H9 (cell line): ENCODE data around the gene TMEM131. TPM values are rescaled to one million over a fixed set of nuclear protein-coding genes. Genes with fewer than 3 reads are reported as not detected.

Source experiments
- DNase-seq: peaks from one replicate; pipeline ENCODE4 v3.0.0-alpha.2; 2017
- H2AFZ ChIP-seq: one replicate; pipeline ENCODE4 v1.6.1; 2013; ENCODE audit warnings: mild to moderate bottlenecking, low read length, control low read depth, moderate library complexity
- H2AK5ac ChIP-seq: 2 replicates; pipeline ENCODE4 v1.6.1; 2013; ENCODE audit warnings: low read length, control low read depth, mixed read lengths; ENCODE audit not compliant: insufficient read length
- H2BK120ac ChIP-seq: one replicate; pipeline ENCODE4 v1.6.1; 2013; ENCODE audit warnings: low read depth, mild to moderate bottlenecking, low read length, control low read depth, inconsistent platforms; ENCODE audit not compliant: poor library complexity, severe bottlenecking
- H2BK12ac ChIP-seq: 2 replicates; pipeline ENCODE4 v1.6.1; 2013; ENCODE audit warnings: low read length, control low read depth, mixed read lengths, low read depth; ENCODE audit not compliant: insufficient read length
- H2BK15ac ChIP-seq: 2 replicates; pipeline ENCODE4 v1.6.1; 2013; ENCODE audit warnings: low read depth, low read length, control low read depth
- H2BK20ac ChIP-seq: one replicate; pipeline ENCODE4 v1.6.1; 2013; ENCODE audit warnings: low read depth, mild to moderate bottlenecking, low read length, control low read depth, inconsistent platforms; ENCODE audit not compliant: poor library complexity, severe bottlenecking
- H2BK5ac ChIP-seq: 2 replicates; pipeline ENCODE4 v1.6.1; 2013; ENCODE audit warnings: low read length, control low read depth, mixed read lengths; ENCODE audit not compliant: insufficient read length
- H3K14ac ChIP-seq: 2 replicates; pipeline ENCODE4 v1.6.1; 2013; ENCODE audit warnings: low read length, control low read depth; ENCODE audit not compliant: insufficient read depth
- H3K18ac ChIP-seq: 2 replicates; pipeline ENCODE4 v1.6.1; 2013; ENCODE audit warnings: low read depth, mild to moderate bottlenecking, mixed read lengths, low read length, control low read depth; ENCODE audit not compliant: insufficient read length
- H3K23ac ChIP-seq: 2 replicates; pipeline ENCODE4 v1.6.1; 2013; ENCODE audit warnings: low read length, control low read depth, mixed read lengths, low read depth; ENCODE audit not compliant: insufficient read length
- H3K23me2 ChIP-seq: 2 replicates; pipeline ENCODE4 v1.6.1; 2013; ENCODE audit warnings: low read depth, mild to moderate bottlenecking, mixed read lengths, low read length, control low read depth; ENCODE audit not compliant: insufficient read length, poor library complexity, severe bottlenecking
- H3K27ac ChIP-seq: 2 replicates; pipeline ENCODE4 v1.5.1; 2013; ENCODE audit warnings: low read length, control low read depth, mixed read lengths, low read depth; ENCODE audit not compliant: insufficient read length
- H3K27me3 ChIP-seq: 2 replicates; pipeline ENCODE4 v1.6.1; 2013; ENCODE audit warnings: low read length, control low read depth, inconsistent platforms; ENCODE audit not compliant: insufficient read depth
- H3K4ac ChIP-seq: 2 replicates; pipeline ENCODE4 v1.6.1; 2013; ENCODE audit warnings: low read depth, mild to moderate bottlenecking, control low read depth, inconsistent platforms, low read length, moderate library complexity
- H3K4me1 ChIP-seq: 2 replicates; pipeline ENCODE4 v1.6.1; 2013; ENCODE audit warnings: low read length, control low read depth, inconsistent platforms; ENCODE audit not compliant: insufficient read depth
- H3K4me2 ChIP-seq: 2 replicates; pipeline ENCODE4 v1.6.1; 2013; ENCODE audit warnings: low read length, control low read depth, mixed read lengths; ENCODE audit not compliant: insufficient read length, insufficient read depth
- H3K56ac ChIP-seq: 2 replicates; pipeline ENCODE4 v1.6.1; 2013; ENCODE audit warnings: low read depth, mild to moderate bottlenecking, mixed read lengths, low read length, control low read depth; ENCODE audit not compliant: insufficient read length
- H3K79me1 ChIP-seq: 2 replicates; pipeline ENCODE4 v1.6.1; 2013; ENCODE audit warnings: low read depth, mild to moderate bottlenecking, moderate library complexity, low read length, control low read depth, inconsistent platforms; ENCODE audit not compliant: insufficient read depth, poor library complexity, severe bottlenecking
- H3K79me2 ChIP-seq: 2 replicates; pipeline ENCODE4 v1.6.1; 2013; ENCODE audit warnings: low read length, control low read depth, inconsistent platforms; ENCODE audit not compliant: insufficient read depth
- H3K9ac ChIP-seq: 2 replicates; pipeline ENCODE4 v1.6.1; 2013; ENCODE audit warnings: low read length, control low read depth, mixed read lengths; ENCODE audit not compliant: insufficient read length; ENCODE audit errors: extremely low read depth
- H3K9me3 ChIP-seq: one replicate; pipeline ENCODE4 v1.6.1; 2013; ENCODE audit warnings: low read depth, low read length, inconsistent platforms; ENCODE audit not compliant: control insufficient read depth
- H3T11ph ChIP-seq: one replicate; pipeline ENCODE4 v1.6.1; 2013; ENCODE audit warnings: mild to moderate bottlenecking, low read length, control low read depth, inconsistent platforms
- H4K20me1 ChIP-seq: one replicate; pipeline ENCODE4 v1.6.1; 2013; ENCODE audit not compliant: control insufficient read depth, insufficient read length, insufficient read depth
- H4K5ac ChIP-seq: 2 replicates; pipeline ENCODE4 v1.6.1; 2013; ENCODE audit warnings: low read depth, mild to moderate bottlenecking, mixed read lengths, low read length, control low read depth; ENCODE audit not compliant: insufficient read length
- H4K8ac ChIP-seq: replicated peaks from 2 replicates; pipeline ENCODE4 v1.6.1; 2013; ENCODE audit warnings: low read length, control low read depth, mixed read lengths, low read depth; ENCODE audit not compliant: insufficient read length
- H4K91ac ChIP-seq: 2 replicates; pipeline ENCODE4 v1.6.1; 2013; ENCODE audit warnings: low read depth, mild to moderate bottlenecking, moderate library complexity, mixed read lengths, low read length, control low read depth; ENCODE audit not compliant: insufficient read length
- H3K27ac Mint-ChIP-seq, 3 experiments: 2 replicates in 2 of 3; 3 replicates in 1 of 3; pipeline ENCODE4 v1.8.0; 2020 to 2021; ENCODE audit warnings: mixed read lengths in 3 of 3, mild to moderate bottlenecking in 1 of 3, moderate library complexity in 1 of 3
- H3K27me3 Mint-ChIP-seq: 2 replicates; pipeline ENCODE4 v1.8.0; 2021; ENCODE audit warnings: low read depth, mild to moderate bottlenecking, moderate library complexity, mixed read lengths
- H3K36me3 Mint-ChIP-seq, 3 experiments: 2 replicates in 2 of 3; 3 replicates in 1 of 3; pipeline ENCODE4 v1.8.0; 2020 to 2021; ENCODE audit warnings: low read depth in 3 of 3, mixed read lengths in 3 of 3; ENCODE audit not compliant: insufficient read depth in 1 of 3
- H3K4me1 Mint-ChIP-seq, 2 experiments: 2 replicates each; pipeline ENCODE4 v1.8.0; 2020; ENCODE audit warnings: mixed read lengths in 2 of 2
- H3K4me3 Mint-ChIP-seq, 2 experiments: 2 replicates in 1 of 2; 3 replicates in 1 of 2; pipeline ENCODE4 v1.8.0; 2020 to 2021; ENCODE audit warnings: mild to moderate bottlenecking in 2 of 2, mixed read lengths in 2 of 2, moderate library complexity in 1 of 2
- H3K9me3 Mint-ChIP-seq, 2 experiments: 2 replicates in 1 of 2; 3 replicates in 1 of 2; pipeline ENCODE4 v1.8.0; 2020; ENCODE audit warnings: mild to moderate bottlenecking in 2 of 2, mixed read lengths in 2 of 2, moderate library complexity in 1 of 2
- WGBS: extraction: QIAGEN DNeasy Blood & Tissue Kit; methylation state at CpG from one replicate; pipeline ENCODE4 v1.1.7; 2013; ENCODE audit warnings: missing lambda C conversion rate, low lambda C conversion rate, mixed read lengths; ENCODE audit not compliant: insufficient read length; ENCODE audit errors: extremely low coverage; 5-methylcytosine and 5-hydroxymethylcytosine counted together
- total RNA-seq: library from RNA; stranded (reverse); gene quantifications from 2 replicates; pipeline ENCODE4 v1.2.1, GENCODE V29; 2021
- TF ChIP-seq, protein P1 (sequence below): fragments of 200-600 bp; sonication (generic); conservative IDR thresholded peaks from 3 replicates; pipeline ENCODE4 v1.8.0; 2021; ENCODE audit warnings: antibody characterized with exemption, mild to moderate bottlenecking

Gene TMEM131
- total RNA-seq, 1 experiment from 2014 or later, result 20.9 TPM

DNA sequence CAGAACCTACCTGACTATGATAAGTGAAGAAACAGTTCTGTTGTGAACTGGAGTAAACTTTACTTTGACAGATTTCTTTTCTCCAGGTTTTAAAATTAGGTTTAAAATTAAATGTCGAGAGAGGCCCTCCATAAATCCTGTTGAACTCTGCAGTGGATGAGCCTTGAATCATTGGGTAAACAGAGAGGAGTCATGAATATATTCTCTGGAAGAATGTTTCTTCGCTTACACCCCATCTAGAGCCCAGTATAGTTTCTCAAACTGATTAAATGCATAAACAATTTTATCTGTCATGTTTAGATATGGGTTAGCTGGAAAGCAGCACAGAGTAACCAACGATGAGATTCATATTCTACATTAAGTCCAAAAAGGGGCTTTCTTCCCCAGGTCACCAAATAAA lies 198.4 kb downstream of the TMEM131 start:
- Histone ChIP-seq H3K4me2 (no peak overlapping the region), H2BK12ac (no peak overlapping the region), H2BK120ac (no peak overlapping the region), H2BK5ac (no peak overlapping the region), H3K18ac (no peak overlapping the region), H4K8ac (no peak overlapping the region), H3K56ac (no peak overlapping the region), H2BK20ac (no peak overlapping the region), H3K23ac (no peak overlapping the region), H3K14ac (no peak overlapping the region), H2AFZ (no peak overlapping the region), H3K27me3 (no peaks in the 10 kb centered on the region), H4K5ac (no peak overlapping the region), H3K4me1 (no peaks in the 10 kb centered on the region), H3K4ac (no peak overlapping the region), H4K91ac (no peak overlapping the region), H3K23me2 (no peaks in the 10 kb centered on the region), H3K79me1 (no peaks in the 10 kb centered on the region), H3K9me3 (no peaks in the 10 kb centered on the region), H2AK5ac (no peak overlapping the region), H3T11ph (no peak overlapping the region), H2BK15ac (no peak overlapping the region), H3K27ac (no peak overlapping the region), H4K20me1 (no peaks in the 10 kb centered on the region), H3K9ac (no peak overlapping the region), H3K79me2 (no peaks in the 10 kb centered on the region)
- no peaks in the 10 kb centered on the region for H3K4me1 Mint-ChIP-seq
- no peaks in the 10 kb centered on the region for H3K9me3 Mint-ChIP-seq
- H3K27ac Mint-ChIP-seq, result no peak overlapping the region
- H3K4me3 Mint-ChIP-seq, result no peak overlapping the region
- no peak for DNase-seq
- H3K27me3 Mint-ChIP-seq, result no peaks in the 10 kb centered on the region
- TF ChIP-seq, protein P1, sequence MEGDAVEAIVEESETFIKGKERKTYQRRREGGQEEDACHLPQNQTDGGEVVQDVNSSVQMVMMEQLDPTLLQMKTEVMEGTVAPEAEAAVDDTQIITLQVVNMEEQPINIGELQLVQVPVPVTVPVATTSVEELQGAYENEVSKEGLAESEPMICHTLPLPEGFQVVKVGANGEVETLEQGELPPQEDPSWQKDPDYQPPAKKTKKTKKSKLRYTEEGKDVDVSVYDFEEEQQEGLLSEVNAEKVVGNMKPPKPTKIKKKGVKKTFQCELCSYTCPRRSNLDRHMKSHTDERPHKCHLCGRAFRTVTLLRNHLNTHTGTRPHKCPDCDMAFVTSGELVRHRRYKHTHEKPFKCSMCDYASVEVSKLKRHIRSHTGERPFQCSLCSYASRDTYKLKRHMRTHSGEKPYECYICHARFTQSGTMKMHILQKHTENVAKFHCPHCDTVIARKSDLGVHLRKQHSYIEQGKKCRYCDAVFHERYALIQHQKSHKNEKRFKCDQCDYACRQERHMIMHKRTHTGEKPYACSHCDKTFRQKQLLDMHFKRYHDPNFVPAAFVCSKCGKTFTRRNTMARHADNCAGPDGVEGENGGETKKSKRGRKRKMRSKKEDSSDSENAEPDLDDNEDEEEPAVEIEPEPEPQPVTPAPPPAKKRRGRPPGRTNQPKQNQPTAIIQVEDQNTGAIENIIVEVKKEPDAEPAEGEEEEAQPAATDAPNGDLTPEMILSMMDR, result no peak
- no CpG with 5 or more reads among the region's 3 CpGs for WGBS
- peaks cover 5 to 25% (median 24%) of the 10 kb centered on the region in 3 experiments; a peak in 6 of 7 replicates for H3K36me3 Mint-ChIP-seq
